Retina (tissue), 1 donor: ENCODE results near the gene TTLL4.

Experiments
- DNase-seq: peaks from one replicate; pipeline ENCODE4 v3.0.0-alpha.2; 2016

The TTLL4 gene

GRCh38 chr2:218785103-218785502, 74.5 kb downstream of the TTLL4 start:
- no peak for DNase-seq

- DNase-seq = no peak
These were observed 75.5 kb downstream of the TTLL4 start for GRCh38 chr2:218786133-218786532.

GRCh38 chr2:218788529-218789255, 78.1 kb downstream of the TTLL4 start:
- DNase-seq = no peak

GRCh38 chr2:218792433-218792832, 81.8 kb downstream of the TTLL4 start:
- no peak for DNase-seq

- DNase-seq = no peak
These were observed 86.1 kb downstream of the TTLL4 start for GRCh38 chr2:218796691-218797090.

GRCh38 chr2:218798767-218799504, 88.3 kb downstream of the TTLL4 start:
- no peak for DNase-seq

- no peak for DNase-seq
These were observed 89.4 kb downstream of the TTLL4 start for GRCh38 chr2:218799990-218800389.

- DNase-seq = no peak
These were observed 91.9 kb downstream of the TTLL4 start for GRCh38 chr2:218802386-218802994.

GRCh38 chr2:218804817-218805216, 94.2 kb downstream of the TTLL4 start:
- DNase-seq = no peak
